Hematopoietic multipotent progenitor cell treated with erythropoietin and hydrocortisone succinate and interleukin-3 and kit ligand, for 4 days (in vitro differentiated cells): ENCODE results near the gene TTLL8.

Experiments
- DNase-seq: peaks from one replicate; pipeline ENCODE4 v3.0.0-alpha.2; 2015

The TTLL8 gene

GRCh38 chr22:50016988-50017700, 41.0 kb downstream of the TTLL8 start:
- no peak for DNase-seq

GRCh38 chr22:50016308-50016987, 41.6 kb downstream of the TTLL8 start:
- no peak for DNase-seq

GRCh38 chr22:50015451-50016307, 42.4 kb downstream of the TTLL8 start:
- no peak for DNase-seq

- peak; percentile 28 for DNase-seq
These were observed 43.3 kb downstream of the TTLL8 start for GRCh38 chr22:50014655-50015401.

- DNase-seq: no peak
These were observed 44.0 kb downstream of the TTLL8 start for GRCh38 chr22:50014053-50014501.

- DNase-seq: no peak
These were observed 45.6 kb downstream of the TTLL8 start, which contains the start of gene IL17REL for GRCh38 chr22:50012211-50013181. TSS of gene IL17REL (minus strand) at chr22:50012765. CDS start at chr22:50012646, 119 bp downstream.

GRCh38 chr22:50011447-50012210, 46.5 kb downstream of the TTLL8 start:
- no peak for DNase-seq

GRCh38 chr22:50010676-50011446, 47.2 kb downstream of the TTLL8 start:
- DNase-seq: no peak

GRCh38 chr22:50009765-50010675, 48.1 kb downstream of the TTLL8 start:
- DNase-seq: no peak

GRCh38 chr22:50009251-50009650, 48.8 kb downstream of the TTLL8 start:
- no peak for DNase-seq

- no peak for DNase-seq
These were observed 49.7 kb downstream of the TTLL8 start for GRCh38 chr22:50008151-50009040.

- no peak for DNase-seq
These were observed 51.0 kb downstream of the TTLL8 start for GRCh38 chr22:50007057-50007511.

- no peak for DNase-seq
These were observed 53.2 kb downstream of the TTLL8 start for GRCh38 chr22:50004918-50005317.

GRCh38 chr22:50002791-50003190, 55.3 kb downstream of the TTLL8 start:
- DNase-seq: no peak

- peak; percentile 80 for DNase-seq
These were observed 56.5 kb downstream of the TTLL8 start for GRCh38 chr22:50001388-50002231.

GRCh38 chr22:50000587-50001387, 57.3 kb downstream of the TTLL8 start:
- DNase-seq: no peak
